ENCODE data around the gene TOP2A.
A peak's percentile ranks its signal among the peaks of the same experiment; 100 is the strongest.
"Not testable (repeated sequence)": the region's sequence is repeated elsewhere in the genome, so short reads cannot be mapped to it uniquely, and the experiment has no call there.

The TOP2A gene

GRCh38 chr17:40377832-40378231 lies 39.9 kb downstream of the TOP2A start:
- Mint-ChIP-seq H3K4me3 (no peak overlapping the region), H3K4me1 (peaks cover 18% of the 10 kb centered on the region), H3K27ac (no peak overlapping the region), H3K9me3 (no peaks in the 10 kb centered on the region), H3K36me3 (no peaks in the 10 kb centered on the region)
- DNase-seq (ENCODE audit: low spot score in 2 of 2) (no peak), ATAC-seq (no peak)

- H3K9me3 Mint-ChIP-seq; H3K36me3 Mint-ChIP-seq; H3K27ac Mint-ChIP-seq; ATAC-seq; DNase-seq (ENCODE audit: low spot score in 2 of 2): not testable (repeated sequence)
- H3K4me1 Mint-ChIP-seq, result peaks cover 27% of the 10 kb centered on the region
- H3K4me3 Mint-ChIP-seq, result peak overlapping the region; percentile 20
Observed at GRCh38 chr17:40376541-40376940, 41.2 kb downstream of the TOP2A start.

GRCh38 chr17:40375786-40376185 lies 41.9 kb downstream of the TOP2A start:
- DNase-seq (ENCODE audit: low spot score in 2 of 2); ATAC-seq; H3K9me3 Mint-ChIP-seq; H3K4me3 Mint-ChIP-seq; H3K27ac Mint-ChIP-seq; H3K36me3 Mint-ChIP-seq: not testable (repeated sequence)
- H3K4me1 Mint-ChIP-seq, result peaks cover 31% of the 10 kb centered on the region

- H3K4me1 Mint-ChIP-seq, result peaks cover 31% of the 10 kb centered on the region
- DNase-seq (ENCODE audit: low spot score in 2 of 2), result no peak
- ATAC-seq, result no peak
- no peaks in the 10 kb centered on the region for H3K9me3 Mint-ChIP-seq
- no peak overlapping the region for H3K27ac Mint-ChIP-seq
- H3K36me3 Mint-ChIP-seq, result no peaks in the 10 kb centered on the region
- H3K4me3 Mint-ChIP-seq, result no peak overlapping the region
Observed at GRCh38 chr17:40374821-40375498, 42.7 kb downstream of the TOP2A start.

GRCh38 chr17:40373999-40374398 lies 43.7 kb downstream of the TOP2A start:
- Mint-ChIP-seq H3K9me3 (no peaks in the 10 kb centered on the region), H3K27ac (peak overlapping the region; percentile 23), H3K4me3 (no peak overlapping the region), H3K36me3 (no peaks in the 10 kb centered on the region), H3K4me1 (peaks cover 31% of the 10 kb centered on the region)
- DNase-seq (ENCODE audit: low spot score in 2 of 2) (no peak), ATAC-seq (no peak)

GRCh38 chr17:40373324-40373723 lies 44.4 kb downstream of the TOP2A start:
- peak overlapping the region; percentile 23 for H3K27ac Mint-ChIP-seq
- H3K4me3 Mint-ChIP-seq, result no peak overlapping the region
- ATAC-seq (peak; percentile 74), DNase-seq (ENCODE audit: low spot score in 2 of 2) (no peak)
- no peaks in the 10 kb centered on the region for H3K9me3 Mint-ChIP-seq
- H3K36me3 Mint-ChIP-seq, result no peaks in the 10 kb centered on the region
- H3K4me1 Mint-ChIP-seq, result peaks cover 31% of the 10 kb centered on the region

- H3K27ac Mint-ChIP-seq, result peak overlapping the region; percentile 23
- not testable (repeated sequence) for H3K36me3 Mint-ChIP-seq; H3K9me3 Mint-ChIP-seq; ATAC-seq; DNase-seq (ENCODE audit: low spot score in 2 of 2); H3K4me3 Mint-ChIP-seq
- H3K4me1 Mint-ChIP-seq, result peaks cover 31% of the 10 kb centered on the region
Observed at GRCh38 chr17:40372644-40373043, 45.1 kb downstream of the TOP2A start.

- DNase-seq (ENCODE audit: low spot score in 2 of 2) (no peak), ATAC-seq (no peak)
- no peaks in the 10 kb centered on the region for H3K9me3 Mint-ChIP-seq
Observed at GRCh38 chr17:40372031-40372430, 45.7 kb downstream of the TOP2A start.

GRCh38 chr17:40371261-40371929 lies 46.3 kb downstream of the TOP2A start:
- Mint-ChIP-seq H3K4me3 (no peak overlapping the region), H3K9me3 (no peaks in the 10 kb centered on the region)
- no peak for DNase-seq (ENCODE audit: low spot score in 2 of 2)

More at GRCh38 chr17:40372031-40372430, 45.7 kb downstream of the TOP2A start:
- Mint-ChIP-seq H3K36me3 (no peaks in the 10 kb centered on the region), H3K4me1 (peaks cover 30% of the 10 kb centered on the region), H3K4me3 (no peak overlapping the region), H3K27ac (no peak overlapping the region)

GRCh38 chr17:40369923-40370322 lies 47.8 kb downstream of the TOP2A start:
- DNase-seq (ENCODE audit: low spot score in 2 of 2) (no peak), ATAC-seq (no peak)
- Mint-ChIP-seq H3K4me3 (no peak overlapping the region), H3K27ac (no peak overlapping the region), H3K4me1 (peaks cover 25% of the 10 kb centered on the region), H3K36me3 (no peaks in the 10 kb centered on the region), H3K9me3 (no peaks in the 10 kb centered on the region)

More at GRCh38 chr17:40371261-40371929, 46.3 kb downstream of the TOP2A start:
- peak overlapping the region; percentile 44 for H3K27ac Mint-ChIP-seq
- peak; percentile 87 for ATAC-seq
- H3K36me3 Mint-ChIP-seq, result no peaks in the 10 kb centered on the region
- H3K4me1 Mint-ChIP-seq, result peaks cover 25% of the 10 kb centered on the region

- not testable (repeated sequence) for ATAC-seq; H3K36me3 Mint-ChIP-seq; H3K27ac Mint-ChIP-seq; DNase-seq (ENCODE audit: low spot score in 2 of 2); H3K4me3 Mint-ChIP-seq; H3K9me3 Mint-ChIP-seq
- peaks cover 21% of the 10 kb centered on the region for H3K4me1 Mint-ChIP-seq
Observed at GRCh38 chr17:40367728-40368127, 50.0 kb downstream of the TOP2A start.

GRCh38 chr17:40366861-40367518 lies 50.7 kb downstream of the TOP2A start:
- ATAC-seq (no peak), DNase-seq (ENCODE audit: low spot score in 2 of 2) (no peak)
- Mint-ChIP-seq H3K9me3 (no peaks in the 10 kb centered on the region), H3K36me3 (peaks cover 6% of the 10 kb centered on the region), H3K4me3 (no peak overlapping the region), H3K27ac (no peak overlapping the region), H3K4me1 (peaks cover 19% of the 10 kb centered on the region)

- Mint-ChIP-seq H3K36me3 (peaks cover 7% of the 10 kb centered on the region), H3K9me3 (no peaks in the 10 kb centered on the region), H3K4me1 (peaks cover 17% of the 10 kb centered on the region), H3K27ac (no peak overlapping the region), H3K4me3 (no peak overlapping the region)
- DNase-seq (ENCODE audit: low spot score in 2 of 2) (no peak), ATAC-seq (no peak)
Observed at GRCh38 chr17:40366076-40366860, 51.4 kb downstream of the TOP2A start.

GRCh38 chr17:40364906-40365305 lies 52.8 kb downstream of the TOP2A start:
- peak overlapping the region; percentile 68 for H3K4me3 Mint-ChIP-seq
- peaks cover 13% of the 10 kb centered on the region for H3K36me3 Mint-ChIP-seq

More at GRCh38 chr17:40364906-40365305, 52.8 kb downstream of the TOP2A start:
- no peaks in the 10 kb centered on the region for H3K9me3 Mint-ChIP-seq
- DNase-seq (ENCODE audit: low spot score in 2 of 2), result no peak
- no peak for ATAC-seq
- no peak overlapping the region for H3K27ac Mint-ChIP-seq
- peaks cover 22% of the 10 kb centered on the region for H3K4me1 Mint-ChIP-seq

Measured in stimulated activated effector memory CD8-positive, alpha-beta T cell treated with anti-CD3 and anti-CD28 coated beads, Interleukin-12 subunit alpha, Interleukin-12 subunit beta, amount 100 ng/mL, for 72 hours (primary cell).